Heart right ventricle (tissue), 16 donors: ENCODE measurements around the gene BICDL2. TPM values are rescaled to one million over a fixed set of nuclear protein-coding genes. Genes with fewer than 3 reads are reported as not detected.

Source experiments
- ATAC-seq, 8 donors: fragments of 200-7000 bp; cut with Tn5 transposase; one replicate each; pipeline ENCODE4 v1.9.1; 2020; ENCODE audit warnings: mild to moderate bottlenecking in 8 of 8, moderate library complexity in 8 of 8, moderate number of reproducible peaks in 1 of 8
- DNase-seq, 2 donors: peaks; one replicate each; pipeline ENCODE4 v3.0.0-alpha.2; 2020
- H3K27ac ChIP-seq, 10 donors: fragments of 200-600 bp; sonication (generic) in 2 of 10; one replicate each; pipeline versions ENCODE4 v1.5.0 to v1.8.0; 2020 to 2022; ENCODE audit warnings: mild to moderate bottlenecking in 3 of 10
- H3K27me3 ChIP-seq, 7 donors: fragments of 200-600 bp; one replicate each; pipeline ENCODE4 v1.8.0; 2021 to 2022; ENCODE audit warnings: mild to moderate bottlenecking in 2 of 7
- H3K36me3 ChIP-seq, 9 donors: fragments of 200-600 bp; sonication (generic) in 1 of 9; one replicate each; pipeline versions ENCODE4 v1.5.0 to v1.8.0; 2020 to 2022; ENCODE audit warnings: mild to moderate bottlenecking in 2 of 9
- H3K4me1 ChIP-seq, 9 donors: fragments of 200-600 bp; sonication (generic) in 1 of 9; one replicate each; pipeline versions ENCODE4 v1.5.0 to v1.8.0; 2020 to 2022; ENCODE audit warnings: mild to moderate bottlenecking in 4 of 9
- H3K4me3 ChIP-seq, 10 donors: fragments of 200-600 bp; sonication (generic) in 2 of 10; one replicate each; pipeline versions ENCODE4 v1.5.0 to v1.8.0; 2020 to 2022; ENCODE audit warnings: mild to moderate bottlenecking in 7 of 10, moderate library complexity in 2 of 10
- H3K9me3 ChIP-seq, 11 donors: fragments of 200-600 bp in 10 of 11; sonication (generic) in 2 of 11; one replicate each; pipeline versions ENCODE4 v1.5.0 to v1.8.0; 2013 to 2022; ENCODE audit warnings: mild to moderate bottlenecking in 2 of 11, control low read depth in 1 of 11, moderate library complexity in 1 of 11
- WGBS, 2 donors: extraction: QIAGEN DNeasy Blood & Tissue Kit; methylation state at CpG; one replicate each; pipeline ENCODE4 v1.1.7; 2013; ENCODE audit warnings: inconsistent platforms in 1 of 2; 5-methylcytosine and 5-hydroxymethylcytosine counted together
- intact Hi-C, 10 donors: fragments of 100-400 bp; cut with DNase I; formaldehyde crosslinking; loops; one replicate each; pipeline versions ENCODE4 v1.11.1 to v1.14.2; 2022
- polyA plus RNA-seq, 2 donors: library from polyadenylated mRNA; stranded (reverse); fragments of 200-250 nt; gene quantifications; one replicate each; pipeline ENCODE4 v1.2.3, GENCODE V29; 2013
- total RNA-seq, 10 donors: library from RNA; stranded (reverse); fragmentation: NEBNext Ultra II Directional in 3 of 10; extraction: Animal tissue kit (Norgen Biotek cat#: 25700) in 3 of 10; gene quantifications; one replicate each; pipeline versions ENCODE4 v1.2.1 to v1.2.4, GENCODE V29; 2021 to 2023
- TF ChIP-seq, protein P1 (sequence below), 9 donors: fragments of 200-600 bp; sonication (generic) in 2 of 9; IDR thresholded peaks; one replicate each; pipeline versions ENCODE4 v1.5.0 to v1.8.0; 2021 to 2022; ENCODE audit warnings: antibody characterized with exemption in 9 of 9, mild to moderate bottlenecking in 5 of 9, moderate library complexity in 1 of 9
- donor health status: Arrhythmogenic right ventricular cardiomyopathy.
- donor health status: ischemic (EF 13 %, LVEDD 7.1; RV severe dilation, severe dysfunction).
- donor health status: healthy with polysubstance abuse.
- donor health status: DM: no; HTN: yes; CAD: no.
- donor health status: DM: no; HTN: no; CAD: no.
- donor health status: ischemic (EF 25% LVEDD 6.9; RV normal size, moderate dysfunction).
- donor health status: ischemic (EF 25% LVEDD 5.7; RV mildly dilated, moderate dysfunction).
- donor health status: healthy.
- donor health status: DM: yes; HTN: yes; CAD: no.
- donor health status: Ischemic cardiomyopathy.
- donor health status: ischemic (EF 35%, LVEDD 5.7; RV mildly dilated, moderate dysfunction).
- donor health status: nonischemic (EF 11% LVEDD 7.7; RV severe dilation, severe dysfunction).
- donor health status: DM: yes; HTN: yes; CAD: no.
- donor health status: PGD.
- donor health status: ischemic (EF 29% LVEDD 5.4; RV normal size, mild dysfunction).
- donor health status: nonischemic (EF 23%, LVEDD 6.1; RV moderate dilation, normal function).

Gene BICDL2
- total and polyA plus RNA-seq, 12 donors, result 0.04 TPM; not detected in 11

- Histone ChIP-seq H3K27ac (peak overlapping the region; percentile 82 to 100 (median 97)), H3K9me3 (no peaks in the 10 kb centered on the region), H3K36me3 (peaks cover 0 to 5% (median 3%) of the 10 kb centered on the region in 9 donors), H3K4me3 (peak overlapping the region; percentile 47 to 87 (median 74)), H3K27me3 (peaks cover 11 to 31% (median 20%) of the 10 kb centered on the region in 7 donors), H3K4me1 (peaks cover 23 to 69% (median 55%) of the 10 kb centered on the region in 9 donors)
- ATAC-seq, result peak; percentile 31 to 56 (median 41)
- whole genome bisulfite sequencing, 2 donors, result 1% methylated on average over 53 to 57 of the region's 57 CpGs
- intact Hi-C loops, result no loop called here
- TF ChIP-seq, protein P1, sequence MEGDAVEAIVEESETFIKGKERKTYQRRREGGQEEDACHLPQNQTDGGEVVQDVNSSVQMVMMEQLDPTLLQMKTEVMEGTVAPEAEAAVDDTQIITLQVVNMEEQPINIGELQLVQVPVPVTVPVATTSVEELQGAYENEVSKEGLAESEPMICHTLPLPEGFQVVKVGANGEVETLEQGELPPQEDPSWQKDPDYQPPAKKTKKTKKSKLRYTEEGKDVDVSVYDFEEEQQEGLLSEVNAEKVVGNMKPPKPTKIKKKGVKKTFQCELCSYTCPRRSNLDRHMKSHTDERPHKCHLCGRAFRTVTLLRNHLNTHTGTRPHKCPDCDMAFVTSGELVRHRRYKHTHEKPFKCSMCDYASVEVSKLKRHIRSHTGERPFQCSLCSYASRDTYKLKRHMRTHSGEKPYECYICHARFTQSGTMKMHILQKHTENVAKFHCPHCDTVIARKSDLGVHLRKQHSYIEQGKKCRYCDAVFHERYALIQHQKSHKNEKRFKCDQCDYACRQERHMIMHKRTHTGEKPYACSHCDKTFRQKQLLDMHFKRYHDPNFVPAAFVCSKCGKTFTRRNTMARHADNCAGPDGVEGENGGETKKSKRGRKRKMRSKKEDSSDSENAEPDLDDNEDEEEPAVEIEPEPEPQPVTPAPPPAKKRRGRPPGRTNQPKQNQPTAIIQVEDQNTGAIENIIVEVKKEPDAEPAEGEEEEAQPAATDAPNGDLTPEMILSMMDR (IDR thresholded peaks at IDR 0.05), result no peak
- DNase-seq, result peak; percentile 77 to 85
These were observed 15.9 kb downstream of the BICDL2 start for GRCh38 chr16:3020604-3021448.

DNA sequence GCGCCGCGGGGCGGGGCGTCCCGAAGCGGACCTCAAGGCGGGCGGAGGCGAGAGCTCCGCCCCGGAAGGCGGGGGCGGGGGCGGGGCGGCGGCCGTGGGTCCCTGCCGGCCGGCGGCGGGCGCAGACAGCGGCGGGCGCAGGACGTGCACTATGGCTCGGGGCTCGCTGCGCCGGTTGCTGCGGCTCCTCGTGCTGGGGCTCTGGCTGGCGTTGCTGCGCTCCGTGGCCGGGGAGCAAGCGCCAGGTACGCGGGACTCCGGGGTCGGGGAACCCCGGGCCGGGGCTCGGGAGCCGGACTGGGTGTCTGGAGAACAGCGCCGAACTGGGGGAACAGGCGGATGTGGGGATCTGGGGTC is 16.5 kb downstream of the BICDL2 start, which contains the start of gene TNFRSF12A:
Gene TNFRSF12A (plus strand): TSS at position 122 of the 357 bp plus-strand sequence. CDS start 30 bp downstream, at position 152.
- H3K27ac ChIP-seq, result peak within 1 kb of the TSS; percentile 82 to 100 (median 97)
- H3K4me3 ChIP-seq, result peak within 1 kb of the TSS; percentile 47 to 87 (median 74)
- H3K4me1 ChIP-seq, result peaks cover 23 to 67% (median 55%) of the 10 kb centered on the region in 9 donors
- peaks cover 11 to 34% (median 20%) of the 10 kb centered on the region in 7 donors for H3K27me3 ChIP-seq
- ATAC-seq (peak in 7 of 8 donors; percentile 9 to 48 (median 28)), DNase-seq (peak; percentile 74 to 80)
- no peaks in the 10 kb centered on the region for H3K9me3 ChIP-seq
- TF ChIP-seq, protein P1 (IDR thresholded peaks at IDR 0.05), result peak in 2 of 9 donors; percentile 25 to 26
- H3K36me3 ChIP-seq, result no peaks in the 10 kb centered on the region
- intact Hi-C loops, result no loop called here
- WGBS, 2 donors, result 0 to 1% methylated on average over 41 to 48 of the region's 49 CpGs

DNA sequence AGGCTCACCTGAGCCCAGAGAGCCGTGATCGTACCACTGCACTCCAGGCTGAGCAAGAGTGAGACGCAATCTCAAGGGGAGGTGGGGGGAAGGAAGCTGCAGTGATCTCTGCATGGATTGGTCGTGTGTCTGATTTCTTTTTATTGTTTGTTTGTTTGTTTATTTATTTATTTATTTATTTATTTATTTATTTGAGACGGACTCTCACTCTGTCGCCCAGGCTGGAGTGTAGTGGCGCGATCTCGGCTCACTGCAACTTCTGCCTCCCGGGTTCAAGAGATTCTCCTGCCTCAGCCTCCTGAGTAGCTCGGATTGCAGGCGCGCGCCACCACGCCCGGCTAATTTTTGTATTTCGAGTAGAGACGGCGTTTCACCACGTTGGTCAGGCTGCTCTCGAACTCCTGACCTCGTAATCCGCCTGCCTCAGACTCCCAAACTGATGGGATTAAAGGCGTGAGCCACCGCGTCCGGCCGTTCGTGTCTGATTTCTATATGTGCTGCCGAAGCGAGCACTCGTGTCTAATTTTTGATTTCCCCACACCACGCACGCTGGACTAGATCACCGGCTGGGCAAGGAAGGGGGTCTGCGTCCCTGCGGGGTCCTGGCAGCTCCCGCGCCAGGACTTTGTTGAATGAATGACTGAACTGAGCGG is 17.0 kb downstream of the BICDL2 start:
- no peaks in the 10 kb centered on the region for H3K36me3 ChIP-seq
- no peaks in the 10 kb centered on the region for H3K9me3 ChIP-seq
- intact Hi-C loops, result no loop called here
- H3K4me3 ChIP-seq, result peak overlapping the region; percentile 47 to 87 (median 74)
- peak overlapping the region in 5 of 10 donors; percentile 95 to 100 (median 98) for H3K27ac ChIP-seq
- peaks cover 11 to 39% (median 20%) of the 10 kb centered on the region in 7 donors for H3K27me3 ChIP-seq
- DNase-seq (no peak), ATAC-seq (no peak)
- TF ChIP-seq, protein P1 (IDR thresholded peaks at IDR 0.05), result no peak
- 29 to 33% methylated on average over 40 of the region's 40 CpGs for WGBS, 2 donors
- peaks cover 23 to 62% (median 53%) of the 10 kb centered on the region in 9 donors for H3K4me1 ChIP-seq

DNA sequence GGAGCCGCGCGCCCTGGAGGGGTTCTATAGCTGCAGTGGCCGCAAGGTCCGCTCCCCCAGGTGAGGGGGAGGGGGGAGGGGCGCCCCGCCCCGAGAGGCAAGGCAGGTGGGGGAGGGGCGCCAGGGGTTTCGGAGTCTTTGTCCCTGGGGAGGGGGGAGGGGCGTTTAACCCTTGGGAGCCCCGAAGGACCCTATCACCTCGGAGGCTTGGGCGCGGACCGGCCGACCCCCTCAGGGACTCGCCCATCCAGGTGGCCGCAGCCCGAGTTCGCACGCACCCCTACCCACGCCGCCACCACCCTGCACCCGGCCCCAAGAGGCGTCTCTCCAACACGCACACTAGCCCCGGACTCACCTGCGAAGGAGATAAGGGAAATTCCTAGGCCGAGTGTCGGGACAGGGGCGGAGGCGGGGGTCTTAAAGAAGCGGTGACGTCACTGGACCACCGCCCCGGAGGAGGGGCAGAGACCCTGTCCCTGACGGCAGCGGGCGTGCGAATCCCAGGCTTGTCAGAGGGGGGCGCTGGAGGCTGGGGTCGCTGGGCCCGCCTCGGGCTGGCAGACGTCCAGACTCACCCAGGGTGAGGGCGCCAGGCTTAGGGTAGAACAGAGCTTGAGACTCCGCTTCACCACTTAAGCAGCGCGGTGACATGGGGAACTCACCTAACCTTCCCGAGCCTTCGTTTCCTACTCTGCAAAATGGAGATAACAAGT is 18.8 kb downstream of the BICDL2 start, which contains the start of gene CLDN6:
Gene CLDN6 (minus strand): TSS at position 390 of the 713 bp plus-strand sequence. CDS start 2,162 bp downstream, outside the sequence.
- H3K4me3 ChIP-seq, result no peak within 1 kb of the TSS
- no peak for DNase-seq
- 8 to 9% methylated on average over 49 to 52 of the region's 52 CpGs for WGBS, 2 donors
- H3K4me1 ChIP-seq, result peaks cover 15 to 48% (median 41%) of the 10 kb centered on the region in 9 donors
- no peak for ATAC-seq
- TF ChIP-seq, protein P1 (IDR thresholded peaks at IDR 0.05), result peak in 4 of 9 donors; percentile 18 to 27 (median 24)
- H3K27ac ChIP-seq, result no peak within 1 kb of the TSS
- no peaks in the 10 kb centered on the region for H3K9me3 ChIP-seq
- H3K27me3 ChIP-seq, result peaks cover 19 to 57% (median 36%) of the 10 kb centered on the region in 7 donors
- intact Hi-C loops, result no loop called here
- no peaks in the 10 kb centered on the region for H3K36me3 ChIP-seq
